Neural progenitor cell (in vitro differentiated cells): ENCODE results near the gene FUS. TPM values are rescaled to one million over a fixed set of nuclear protein-coding genes. Genes with fewer than 3 reads are reported as not detected.

Experiments
- DNase-seq: peaks from one replicate; pipeline ENCODE4 v3.0.0-alpha.2; 2016; ENCODE audit warnings: low spot score
- H2AFZ ChIP-seq: fragments of 200-600 bp; sonication (generic); replicated peaks from 2 replicates; pipeline ENCODE4 v1.6.1; 2016; ENCODE audit warnings: antibody characterized with exemption
- H3F3A ChIP-seq: fragments of 200-600 bp; sonication (generic); 2 replicates; pipeline ENCODE4 v1.6.1; 2016; ENCODE audit warnings: antibody characterized with exemption, low read depth
- H3K27ac ChIP-seq: fragments of 200-600 bp; sonication (generic); 2 replicates; pipeline ENCODE4 v1.5.1; 2016; ENCODE audit warnings: mild to moderate bottlenecking
- H3K27me3 ChIP-seq: fragments of 200-600 bp; sonication (generic); 2 replicates; pipeline ENCODE4 v1.6.1; 2016; ENCODE audit warnings: mild to moderate bottlenecking, moderate library complexity
- H3K36me3 ChIP-seq: fragments of 200-600 bp; sonication (generic); 2 replicates; pipeline ENCODE4 v1.5.1; 2016
- H3K4me1 ChIP-seq: fragments of 200-600 bp; sonication (generic); 2 replicates; pipeline ENCODE4 v1.6.1; 2016; ENCODE audit warnings: mixed run types
- H3K4me2 ChIP-seq: fragments of 200-600 bp; sonication (generic); 2 replicates; pipeline ENCODE4 v1.6.1; 2016
- H3K4me3 ChIP-seq: fragments of 200-600 bp; sonication (generic); 2 replicates; pipeline ENCODE4 v1.5.1; 2016
- H3K79me2 ChIP-seq: fragments of 200-600 bp; sonication (generic); 2 replicates; pipeline ENCODE4 v1.6.1; 2016; ENCODE audit warnings: low read depth
- H3K9ac ChIP-seq: fragments of 200-600 bp; sonication (generic); 2 replicates; pipeline ENCODE4 v1.6.1; 2016
- H3K9me3 ChIP-seq: fragments of 200-600 bp; sonication (generic); 2 replicates; pipeline ENCODE4 v1.5.1; 2016; ENCODE audit warnings: low read depth
- H4K20me1 ChIP-seq: fragments of 200-600 bp; sonication (generic); 2 replicates; pipeline ENCODE4 v1.6.1; 2016; ENCODE audit warnings: low read depth
- H3K27ac Mint-ChIP-seq: 3 replicates; pipeline ENCODE4 v1.8.0; 2021; ENCODE audit warnings: mixed read lengths
- H3K27me3 Mint-ChIP-seq: 2 replicates; pipeline ENCODE4 v1.8.0; 2022; ENCODE audit warnings: low read depth, mild to moderate bottlenecking, inconsistent platforms, moderate library complexity, mixed read lengths; ENCODE audit not compliant: insufficient read depth
- H3K36me3 Mint-ChIP-seq: 3 replicates; pipeline ENCODE4 v1.8.0; 2021; ENCODE audit warnings: mixed read lengths
- H3K4me1 Mint-ChIP-seq: 3 replicates; pipeline ENCODE4 v1.8.0; 2021; ENCODE audit warnings: mixed read lengths
- H3K4me3 Mint-ChIP-seq: 3 replicates; pipeline ENCODE4 v1.8.0; 2021; ENCODE audit warnings: mild to moderate bottlenecking, moderate library complexity, mixed read lengths
- H3K9me3 Mint-ChIP-seq: 3 replicates; pipeline ENCODE4 v1.8.0; 2020; ENCODE audit warnings: mixed read lengths
- EZH2 ChIP-seq: fragments of 200-600 bp; sonication (generic); IDR thresholded peaks from 2 replicates; pipeline ENCODE4 v1.6.1; 2017; ENCODE audit warnings: antibody characterized with exemption, mild to moderate bottlenecking, moderate library complexity
- EZH2phosphoT487 ChIP-seq: fragments of 200-600 bp; sonication (generic); IDR thresholded peaks from 2 replicates; pipeline ENCODE4 v1.6.1; 2017; ENCODE audit warnings: antibody characterized with exemption
- total RNA-seq: library from RNA; depleted of rRNA; stranded (reverse); fragments of >200 nt; gene quantifications from 2 replicates; pipeline ENCODE4 v1.2.3, GENCODE V29; 2015; ENCODE audit warnings: low replicate concordance
- TF ChIP-seq, protein P1 (sequence below): fragments of 200-600 bp; sonication (generic); IDR thresholded peaks from 2 replicates; pipeline ENCODE4 v1.5.1; 2017; ENCODE audit warnings: antibody characterized with exemption, mild to moderate bottlenecking

Gene FUS
- total RNA-seq, 1 donor from 2014 or later = 81.7 TPM

DNA sequence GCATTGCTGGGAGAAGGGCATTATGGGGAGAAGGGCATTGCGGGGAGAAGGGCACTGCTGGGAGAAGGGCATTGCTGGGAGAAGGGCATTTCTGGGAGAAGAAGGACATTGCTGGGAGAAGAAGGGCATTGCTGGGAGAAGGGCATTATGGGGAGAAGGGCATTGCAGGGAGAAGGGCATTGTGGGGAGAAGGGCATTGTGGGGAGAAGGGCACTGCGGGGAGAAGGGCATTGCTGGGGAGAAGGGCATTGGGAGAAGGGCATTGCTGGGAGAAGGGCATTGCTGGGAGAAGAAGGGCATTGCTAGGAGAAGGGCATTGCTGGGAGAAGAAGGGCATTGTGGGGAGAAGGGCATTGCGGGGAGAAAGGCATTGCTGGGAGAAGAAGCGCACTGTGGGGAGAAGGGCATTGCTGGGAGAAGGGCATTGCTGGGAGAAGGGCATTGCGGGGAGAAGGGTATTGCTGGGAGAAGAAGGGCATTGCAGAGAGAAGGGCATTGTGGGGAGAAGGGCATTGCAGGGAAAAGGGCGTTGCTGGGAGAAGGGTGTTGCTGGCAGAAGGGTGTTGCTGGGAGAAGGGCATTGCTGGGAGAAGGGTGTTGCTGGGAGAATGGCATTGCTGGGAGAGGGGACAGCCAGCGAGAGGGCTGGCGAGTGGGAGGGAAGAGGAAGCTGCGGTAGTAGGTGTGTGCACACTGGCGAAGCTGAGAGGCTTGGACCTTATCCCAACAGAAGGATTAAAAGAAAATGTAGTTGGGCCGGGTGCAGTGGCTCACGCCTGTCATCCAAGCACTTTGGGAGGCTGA, 41.6 kb downstream of the FUS start:
- no peaks in the 10 kb centered on the region for H3K9me3 Mint-ChIP-seq
- DNase-seq = no peak

DNA sequence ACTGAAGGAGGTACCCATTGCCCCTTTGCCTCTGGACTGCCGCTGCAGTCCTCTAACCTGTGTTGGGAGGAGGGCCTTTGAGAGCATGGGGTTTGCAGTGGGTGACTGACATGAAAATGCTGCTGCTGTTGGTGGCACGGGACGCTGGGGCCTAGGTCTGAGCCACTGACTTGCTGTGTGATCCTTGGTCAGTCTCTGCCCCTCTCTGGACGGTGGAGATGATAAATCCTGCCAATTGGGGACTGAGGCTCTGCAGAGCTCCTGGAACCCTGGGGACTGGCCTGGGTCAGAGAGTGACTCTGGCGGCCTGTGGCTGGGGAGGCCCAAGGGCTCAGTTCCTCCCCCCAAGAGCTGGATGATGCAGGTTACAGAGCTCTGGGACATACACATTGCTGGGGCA, 43.1 kb downstream of the FUS start:
- Mint-ChIP-seq H3K27ac (no peak overlapping the region), H3K27me3 (peaks cover 25% of the 10 kb centered on the region), H3K4me3 (no peak overlapping the region), H3K9me3 (no peaks in the 10 kb centered on the region), H3K36me3 (no peaks in the 10 kb centered on the region), H3K4me1 (no peaks in the 10 kb centered on the region)
- TF ChIP-seq EZH2 (no peak), EZH2phosphoT487 (no peak)
- TF ChIP-seq, protein P1, sequence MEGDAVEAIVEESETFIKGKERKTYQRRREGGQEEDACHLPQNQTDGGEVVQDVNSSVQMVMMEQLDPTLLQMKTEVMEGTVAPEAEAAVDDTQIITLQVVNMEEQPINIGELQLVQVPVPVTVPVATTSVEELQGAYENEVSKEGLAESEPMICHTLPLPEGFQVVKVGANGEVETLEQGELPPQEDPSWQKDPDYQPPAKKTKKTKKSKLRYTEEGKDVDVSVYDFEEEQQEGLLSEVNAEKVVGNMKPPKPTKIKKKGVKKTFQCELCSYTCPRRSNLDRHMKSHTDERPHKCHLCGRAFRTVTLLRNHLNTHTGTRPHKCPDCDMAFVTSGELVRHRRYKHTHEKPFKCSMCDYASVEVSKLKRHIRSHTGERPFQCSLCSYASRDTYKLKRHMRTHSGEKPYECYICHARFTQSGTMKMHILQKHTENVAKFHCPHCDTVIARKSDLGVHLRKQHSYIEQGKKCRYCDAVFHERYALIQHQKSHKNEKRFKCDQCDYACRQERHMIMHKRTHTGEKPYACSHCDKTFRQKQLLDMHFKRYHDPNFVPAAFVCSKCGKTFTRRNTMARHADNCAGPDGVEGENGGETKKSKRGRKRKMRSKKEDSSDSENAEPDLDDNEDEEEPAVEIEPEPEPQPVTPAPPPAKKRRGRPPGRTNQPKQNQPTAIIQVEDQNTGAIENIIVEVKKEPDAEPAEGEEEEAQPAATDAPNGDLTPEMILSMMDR = no peak
- Histone ChIP-seq H2AFZ (no peak overlapping the region), H3K79me2 (no peaks in the 10 kb centered on the region), H4K20me1 (no peaks in the 10 kb centered on the region), H3K27ac (no peak overlapping the region), H3K27me3 (peaks cover 13% of the 10 kb centered on the region), H3K36me3 (no peaks in the 10 kb centered on the region), H3K9ac (no peak overlapping the region), H3K4me1 (no peaks in the 10 kb centered on the region), H3K4me3 (no peak overlapping the region), H3F3A (no peaks in the 10 kb centered on the region), H3K4me2 (no peak overlapping the region), H3K9me3 (no peaks in the 10 kb centered on the region)
- DNase-seq = no peak

More for the DNA sequence above, 41.6 kb downstream of the FUS start:
- Histone ChIP-seq H4K20me1 (peaks cover 6% of the 10 kb centered on the region), H3F3A (no peaks in the 10 kb centered on the region), H3K9ac (no peak overlapping the region), H3K4me1 (peaks cover 6% of the 10 kb centered on the region), H3K36me3 (no peaks in the 10 kb centered on the region), H2AFZ (no peak overlapping the region), H3K4me2 (no peak overlapping the region), H3K27me3 (peaks cover 28% of the 10 kb centered on the region), H3K79me2 (no peaks in the 10 kb centered on the region), H3K9me3 (no peaks in the 10 kb centered on the region), H3K27ac (no peak overlapping the region), H3K4me3 (no peak overlapping the region)
- Mint-ChIP-seq H3K4me3 (no peak overlapping the region), H3K27ac (peak overlapping the region; percentile 44), H3K27me3 (peaks cover 39% of the 10 kb centered on the region), H3K36me3 (no peaks in the 10 kb centered on the region), H3K4me1 (no peaks in the 10 kb centered on the region)
- TF ChIP-seq EZH2 = no peak
- TF ChIP-seq, protein P1 = no peak
- no peak for TF ChIP-seq EZH2phosphoT487

DNA sequence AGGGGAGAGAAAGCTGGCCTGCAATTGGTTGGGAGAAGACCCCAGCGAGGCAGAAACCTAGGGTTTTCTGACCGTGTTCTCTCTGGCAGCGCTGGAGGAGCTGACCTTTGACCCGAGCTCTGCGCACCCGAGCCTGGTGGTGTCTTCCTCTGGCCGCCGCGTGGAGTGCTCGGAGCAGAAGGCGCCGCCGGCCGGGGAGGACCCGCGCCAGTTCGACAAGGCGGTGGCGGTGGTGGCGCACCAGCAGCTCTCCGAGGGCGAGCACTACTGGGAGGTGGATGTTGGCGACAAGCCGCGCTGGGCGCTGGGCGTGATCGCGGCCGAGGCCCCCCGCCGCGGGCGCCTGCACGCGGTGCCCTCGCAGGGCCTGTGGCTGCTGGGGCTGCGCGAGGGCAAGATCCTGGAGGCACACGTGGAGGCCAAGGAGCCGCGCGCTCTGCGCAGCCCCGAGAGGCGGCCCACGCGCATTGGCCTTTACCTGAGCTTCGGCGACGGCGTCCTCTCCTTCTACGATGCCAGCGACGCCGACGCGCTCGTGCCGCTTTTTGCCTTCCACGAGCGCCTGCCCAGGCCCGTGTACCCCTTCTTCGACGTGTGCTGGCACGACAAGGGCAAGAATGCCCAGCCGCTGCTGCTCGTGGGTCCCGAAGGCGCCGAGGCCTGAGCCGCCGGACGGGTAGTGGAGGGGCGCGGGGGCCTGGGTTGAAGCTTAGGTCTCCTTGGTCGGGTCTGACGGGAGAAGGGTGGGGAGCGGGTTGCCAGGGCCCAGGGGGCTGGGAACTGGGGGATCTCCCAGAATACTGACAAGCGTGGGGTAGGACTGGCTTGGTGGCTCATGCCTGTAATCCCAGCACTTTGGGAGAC, 44.4 kb downstream of the FUS start:
- no peak overlapping the region for H3K4me3 Mint-ChIP-seq
- Histone ChIP-seq H3K4me2 (no peak overlapping the region), H3K4me3 (no peak overlapping the region), H3K79me2 (no peaks in the 10 kb centered on the region), H3K9me3 (no peaks in the 10 kb centered on the region), H3K36me3 (no peaks in the 10 kb centered on the region), H3K27ac (no peak overlapping the region), H3K9ac (no peak overlapping the region), H3F3A (no peaks in the 10 kb centered on the region), H3K27me3 (no peaks in the 10 kb centered on the region), H3K4me1 (no peaks in the 10 kb centered on the region), H4K20me1 (no peaks in the 10 kb centered on the region), H2AFZ (no peak overlapping the region)
- no peak for DNase-seq
- TF ChIP-seq EZH2phosphoT487 (no peak), EZH2 (no peak)
- TF ChIP-seq, protein P1 = no peak
- H3K27ac Mint-ChIP-seq = no peak overlapping the region
- H3K27me3 Mint-ChIP-seq = peaks cover 15% of the 10 kb centered on the region
- no peaks in the 10 kb centered on the region for H3K4me1 Mint-ChIP-seq
- no peaks in the 10 kb centered on the region for H3K36me3 Mint-ChIP-seq
- H3K9me3 Mint-ChIP-seq = peaks cover 2% of the 10 kb centered on the region
